ENCODE results near the gene ABHD14A.
"Not testable (repeated sequence)": the region's sequence is repeated elsewhere in the genome, so short reads cannot be mapped to it uniquely, and the experiment has no call there.

The ABHD14A gene

DNA sequence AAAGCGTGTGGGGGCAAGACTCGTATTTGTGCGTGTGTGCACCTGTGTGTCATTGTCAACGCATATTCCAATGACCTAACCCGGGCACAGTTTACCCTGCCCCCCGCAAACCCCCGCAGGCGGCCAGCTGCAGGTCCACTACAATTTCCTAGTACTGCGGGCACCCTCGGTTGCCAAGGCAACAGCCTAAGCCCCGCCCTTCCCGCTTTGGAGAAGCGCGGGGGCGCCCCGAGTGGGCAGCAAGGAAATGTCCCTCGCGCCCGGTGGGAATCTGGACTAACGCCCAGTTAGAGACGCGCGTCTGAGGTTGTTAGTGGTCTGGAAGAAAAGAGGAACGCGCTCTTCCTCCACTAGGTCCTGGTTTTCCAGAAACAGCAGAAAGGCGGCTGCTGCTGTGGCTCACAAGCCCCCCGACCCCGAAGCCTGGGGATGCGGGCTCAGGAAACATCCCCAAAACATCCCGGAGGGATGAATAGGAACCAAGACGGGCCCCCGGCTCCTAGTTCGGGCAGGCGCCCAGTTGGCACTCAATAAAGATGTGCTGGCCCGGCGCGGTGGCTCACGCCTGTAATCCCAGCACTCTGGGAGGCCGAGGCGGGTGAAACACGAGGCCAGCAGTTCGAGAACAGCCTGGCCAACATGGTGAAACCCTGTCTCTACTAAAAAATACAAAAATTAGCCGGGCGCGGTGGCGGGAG, 1.1 kb downstream of the ABHD14A start:
- peak; percentile 73 to 80 for DNase-seq

DNA sequence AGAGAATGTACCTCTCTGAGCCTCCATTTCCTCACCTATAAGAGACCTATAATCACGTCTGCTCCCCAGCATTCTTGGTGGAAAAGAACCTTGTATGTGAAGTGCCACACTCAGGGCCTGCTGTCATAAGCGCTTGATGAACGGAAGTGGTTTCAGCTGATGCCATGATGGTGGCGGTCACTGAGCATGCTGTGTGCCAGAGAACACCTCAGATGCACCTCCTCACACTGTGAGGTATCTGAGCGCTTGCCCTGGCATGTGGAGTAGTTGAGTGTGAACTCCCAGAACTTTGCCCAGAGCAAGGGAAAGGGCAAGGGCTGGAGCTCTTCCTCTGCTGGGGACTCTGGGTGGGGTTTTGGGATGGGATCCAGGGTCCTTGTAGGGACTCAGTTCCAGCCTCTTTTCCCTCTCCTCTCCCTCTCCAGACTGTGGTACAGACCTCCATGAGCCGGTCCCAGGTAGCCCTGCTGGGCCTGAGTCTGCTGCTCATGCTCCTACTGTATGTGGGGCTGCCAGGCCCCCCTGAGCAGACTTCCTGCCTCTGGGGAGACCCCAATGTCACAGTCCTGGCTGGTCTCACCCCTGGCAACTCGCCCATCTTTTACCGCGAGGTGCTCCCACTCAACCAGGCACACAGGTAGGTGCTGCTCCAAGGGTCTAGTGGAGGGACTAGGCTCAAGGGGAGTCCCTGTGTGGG, 2.7 kb downstream of the ABHD14A start:
- no peak for DNase-seq

DNA sequence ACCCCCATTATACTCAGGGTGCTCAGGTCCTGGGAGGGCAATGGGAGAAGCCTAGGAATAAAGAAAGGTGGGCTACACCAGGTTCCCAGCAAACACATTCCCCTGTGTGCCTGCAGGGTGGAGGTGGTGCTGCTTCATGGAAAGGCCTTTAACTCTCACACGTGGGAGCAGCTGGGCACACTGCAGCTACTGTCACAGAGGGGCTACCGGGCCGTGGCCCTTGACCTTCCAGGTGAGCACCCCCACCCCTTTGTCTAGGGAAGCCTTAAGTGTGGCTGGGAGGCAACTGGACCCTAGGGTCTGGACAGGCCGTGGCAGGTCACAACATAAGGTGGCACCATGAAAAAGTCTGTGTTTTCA, 3.3 kb downstream of the ABHD14A start:
- no peak for DNase-seq

DNA sequence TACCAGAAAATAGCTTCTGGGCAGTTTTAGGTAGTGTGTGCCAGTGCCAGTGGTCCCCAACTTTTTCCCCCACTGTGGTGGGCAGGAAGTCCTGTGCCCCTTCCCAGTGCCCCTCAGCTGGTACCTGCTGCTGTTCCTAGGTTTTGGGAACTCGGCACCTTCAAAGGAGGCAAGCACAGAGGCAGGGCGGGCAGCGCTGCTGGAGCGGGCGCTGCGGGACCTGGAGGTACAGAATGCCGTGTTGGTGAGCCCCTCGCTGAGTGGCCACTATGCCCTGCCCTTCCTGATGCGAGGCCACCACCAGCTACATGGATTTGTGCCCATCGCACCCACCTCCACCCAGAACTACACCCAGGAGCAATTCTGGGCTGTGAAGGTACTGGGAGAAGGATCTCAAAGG, 5.4 kb downstream of the ABHD14A start:
- no peak for DNase-seq

DNA sequence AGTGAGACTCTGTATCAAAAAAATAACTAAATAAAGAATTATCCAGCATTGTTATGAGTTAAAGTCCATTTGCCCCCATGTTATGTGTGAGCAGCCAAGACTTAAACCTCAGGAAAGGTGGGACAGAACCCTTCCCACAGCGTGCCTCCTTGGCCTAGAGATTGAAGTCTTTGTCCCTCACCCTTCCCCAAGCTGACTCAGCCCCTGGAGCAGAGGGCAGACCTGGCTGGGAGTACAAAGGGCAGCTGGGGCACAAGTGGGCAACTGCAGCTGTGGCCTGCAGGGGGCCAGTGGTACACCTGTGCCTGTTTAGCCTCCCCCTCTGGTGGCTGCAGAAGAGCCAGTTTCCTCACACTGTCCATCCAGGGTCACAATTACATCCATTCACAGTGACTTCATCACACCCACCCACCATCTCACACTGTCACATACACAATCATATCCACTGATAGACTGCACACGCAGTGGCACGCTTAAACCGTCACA, 7.5 kb downstream of the ABHD14A start:
- no peak for DNase-seq

DNA sequence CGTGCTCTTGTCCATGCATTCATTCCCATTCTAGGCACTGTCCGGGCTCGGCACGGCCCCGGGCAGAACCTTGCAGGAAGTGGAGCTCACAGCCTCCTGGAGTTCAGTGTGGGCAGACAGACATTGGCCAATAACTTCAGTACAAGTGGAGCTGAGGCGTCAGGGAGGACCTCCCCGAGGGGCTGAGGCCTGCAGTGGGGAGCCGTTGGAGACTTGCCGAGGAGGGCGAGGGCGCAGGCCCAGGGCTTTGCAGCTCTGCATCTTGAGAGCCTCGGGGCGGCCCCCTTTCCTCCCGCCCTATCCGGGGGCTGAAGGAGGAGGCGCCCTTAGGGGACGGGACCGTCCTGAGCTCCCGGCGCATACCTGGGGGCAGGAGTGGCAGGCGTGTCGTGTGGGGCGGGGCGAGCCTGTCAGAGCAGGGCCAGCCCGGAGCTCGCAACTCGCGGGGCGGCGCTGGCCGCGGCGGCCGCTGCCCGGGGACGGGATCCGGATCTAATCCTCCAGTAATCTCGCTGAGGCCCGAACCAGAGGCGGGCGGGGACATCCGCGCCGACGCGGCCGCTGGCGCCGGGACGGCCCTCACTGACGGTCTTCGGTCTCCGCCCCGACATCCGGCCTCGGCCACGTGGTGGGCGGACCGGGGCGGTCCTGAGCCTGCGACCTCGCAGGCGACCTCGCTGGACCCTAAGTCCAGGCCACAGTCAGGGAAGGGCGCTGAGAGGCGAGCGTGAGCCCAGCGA, 8.1 kb downstream of the ABHD14A start, which contains the start of gene ACY1:
ACY1 (plus strand) TSS at position 698 of the 740 bp plus-strand sequence. CDS start 530 bp downstream, outside the sequence.
- DNase-seq, result no peak

DNA sequence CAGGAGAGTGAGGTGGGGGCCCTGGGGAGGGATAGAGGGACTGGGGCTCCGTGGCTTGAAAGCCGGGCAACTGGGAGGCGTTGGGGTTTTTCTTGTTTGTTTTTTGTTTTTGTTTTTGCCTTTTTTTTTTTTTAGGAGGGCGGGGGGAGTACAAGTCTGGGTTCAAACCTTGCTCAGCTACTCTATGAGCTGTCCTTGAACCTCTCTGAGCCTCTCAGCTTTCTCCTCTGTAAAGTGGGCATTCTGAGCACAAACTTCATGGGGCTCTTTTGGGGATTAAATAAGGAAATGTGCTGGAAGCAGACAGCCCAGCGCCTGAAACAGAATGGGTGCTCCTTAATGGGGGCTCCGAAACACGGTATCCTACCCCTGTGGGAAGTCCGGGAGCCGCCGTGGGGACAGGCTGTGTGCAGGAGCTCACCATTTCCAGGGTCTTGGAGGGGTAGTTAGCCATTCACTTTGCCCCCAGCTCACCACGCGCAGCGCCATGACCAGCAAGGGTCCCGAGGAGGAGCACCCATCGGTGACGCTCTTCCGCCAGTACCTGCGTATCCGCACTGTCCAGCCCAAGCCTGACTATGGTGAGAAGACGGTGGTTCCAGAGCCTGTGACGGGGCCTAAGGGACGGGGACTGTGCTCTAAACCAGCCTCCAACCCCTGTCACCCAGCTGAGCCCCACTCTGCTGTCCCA, 8.9 kb downstream of the ABHD14A start:
- DNase-seq, result no peak

DNA sequence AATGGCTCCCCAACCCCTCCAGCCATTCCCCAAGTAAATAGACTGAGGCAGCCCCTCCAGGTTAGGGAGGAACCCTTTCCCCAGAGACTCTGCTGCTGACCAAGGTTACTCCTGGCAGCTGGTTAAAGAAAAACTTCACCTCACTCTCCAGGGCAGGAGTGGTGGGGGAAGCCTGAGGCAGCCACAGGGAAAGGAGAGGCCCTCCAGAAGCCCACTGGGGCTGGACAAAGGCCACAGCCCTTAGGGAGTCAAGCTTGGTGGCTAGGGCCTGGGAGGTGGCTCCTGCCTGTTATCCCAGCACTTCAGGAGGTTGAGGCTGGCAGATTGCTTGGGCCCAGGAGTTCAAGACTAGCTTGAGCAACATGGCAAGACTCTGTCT, 9.4 kb downstream of the ABHD14A start:
- no peak for DNase-seq

DNA sequence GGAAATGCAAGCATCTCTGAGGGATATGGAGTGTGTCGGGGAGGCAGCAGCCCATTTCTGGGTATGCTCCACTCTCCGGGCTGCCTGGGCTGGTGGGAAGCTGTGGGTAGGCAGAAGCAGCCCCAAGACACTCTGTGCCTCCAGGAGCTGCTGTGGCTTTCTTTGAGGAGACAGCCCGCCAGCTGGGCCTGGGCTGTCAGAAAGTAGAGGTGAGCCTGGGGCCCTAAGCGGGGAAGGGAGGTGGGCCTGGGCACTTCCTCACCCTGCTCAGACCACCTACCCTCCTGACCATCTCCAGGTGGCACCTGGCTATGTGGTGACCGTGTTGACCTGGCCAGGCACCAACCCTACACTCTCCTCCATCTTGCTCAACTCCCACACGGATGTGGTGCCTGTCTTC, 10.2 kb downstream of the ABHD14A start:
- no peak for DNase-seq

DNA sequence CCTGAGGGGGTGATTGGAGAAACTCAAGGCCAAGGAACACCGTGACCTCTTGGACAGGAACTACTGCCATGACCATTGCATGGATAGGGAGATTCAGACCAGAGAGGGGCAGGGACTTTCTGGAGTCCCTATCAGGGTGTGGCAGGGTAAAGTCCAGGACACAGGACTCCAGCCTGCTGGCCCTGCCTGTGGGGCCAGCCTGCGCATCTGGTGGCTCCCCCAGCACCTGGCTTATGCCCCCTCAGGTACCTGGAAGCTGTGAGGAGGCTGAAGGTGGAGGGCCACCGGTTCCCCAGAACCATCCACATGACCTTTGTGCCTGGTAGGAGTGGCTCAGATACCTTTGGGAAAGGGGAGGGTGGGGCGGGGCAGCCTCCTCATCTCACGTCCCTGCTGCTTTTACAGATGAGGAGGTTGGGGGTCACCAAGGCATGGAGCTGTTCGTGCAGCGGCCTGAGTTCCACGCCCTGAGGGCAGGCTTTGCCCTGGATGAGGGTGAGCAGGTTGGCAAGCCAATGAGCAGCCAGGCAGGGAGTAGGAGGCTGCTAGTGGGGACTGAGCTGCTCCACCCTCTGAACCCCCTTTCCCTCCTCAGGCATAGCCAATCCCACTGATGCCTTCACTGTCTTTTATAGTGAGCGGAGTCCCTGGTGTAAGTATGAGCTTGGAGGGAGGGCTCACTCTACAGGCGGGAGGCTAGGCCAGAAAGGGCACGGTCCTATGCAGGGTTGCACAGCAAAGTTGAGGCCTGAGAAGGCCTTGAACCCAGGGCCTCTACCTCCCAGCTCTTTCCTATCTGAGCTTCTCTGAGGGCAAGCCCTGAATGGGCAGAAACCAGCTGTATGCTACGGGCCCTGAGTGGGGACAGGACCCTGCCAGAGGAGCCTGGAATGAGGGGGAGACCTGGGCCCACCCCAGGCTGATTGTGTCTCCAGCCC, 11.4 kb downstream of the ABHD14A start:
- DNase-seq, result no peak

DNA sequence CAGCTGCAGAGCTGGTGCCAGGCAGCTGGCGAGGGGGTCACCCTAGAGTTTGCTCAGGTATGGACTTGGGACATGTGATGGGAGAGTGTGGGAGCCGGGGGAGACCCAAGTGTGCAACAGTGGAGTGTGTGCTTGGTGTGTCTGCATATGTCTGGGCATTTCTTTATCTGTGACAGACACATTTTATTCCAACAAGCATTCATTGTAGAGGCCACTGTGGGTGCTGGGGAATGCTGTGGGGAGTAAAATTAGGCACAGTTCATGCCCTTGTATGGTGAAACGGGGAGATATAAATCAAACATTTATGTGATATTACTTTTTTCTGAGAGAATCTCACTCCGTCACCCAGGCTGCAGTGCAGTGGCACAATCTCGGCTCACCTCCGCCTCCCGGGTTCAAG, 12.7 kb downstream of the ABHD14A start:
- no peak for DNase-seq

DNA sequence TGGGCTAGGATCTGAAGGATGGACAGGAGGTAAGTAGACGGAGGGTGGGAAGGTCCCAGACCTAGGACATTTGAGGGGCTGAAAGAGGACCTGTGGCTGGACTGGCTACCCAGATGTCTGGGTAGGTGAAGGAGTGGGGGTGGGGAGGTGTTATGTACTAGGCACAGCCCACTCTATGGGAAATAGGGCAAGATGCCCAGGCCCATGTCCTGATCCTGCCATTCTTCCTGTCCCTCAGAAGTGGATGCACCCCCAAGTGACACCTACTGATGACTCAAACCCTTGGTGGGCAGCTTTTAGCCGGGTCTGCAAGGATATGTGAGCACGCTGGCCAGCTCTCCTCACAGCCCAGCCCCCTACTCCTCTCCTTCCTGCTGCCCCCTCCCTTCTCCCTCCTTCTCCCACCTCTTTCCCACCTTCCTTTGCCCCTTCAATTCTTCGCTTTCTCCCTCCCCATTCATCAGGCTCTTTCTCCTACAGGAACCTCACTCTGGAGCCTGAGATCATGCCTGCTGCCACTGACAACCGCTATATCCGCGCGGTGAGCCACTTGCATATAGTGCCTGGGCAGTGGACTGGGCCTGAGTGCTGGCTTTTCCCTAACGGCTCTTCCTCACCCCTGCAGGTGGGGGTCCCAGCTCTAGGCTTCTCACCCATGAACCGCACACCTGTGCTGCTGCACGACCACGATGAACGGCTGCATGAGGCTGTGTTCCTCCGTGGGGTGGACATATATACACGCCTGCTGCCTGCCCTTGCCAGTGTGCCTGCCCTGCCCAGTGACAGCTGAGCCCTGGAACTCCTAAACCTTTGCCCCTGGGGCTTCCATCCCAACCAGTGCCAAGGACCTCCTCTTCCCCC, 13.7 kb downstream of the ABHD14A start:
- DNase-seq, result no peak

DNA sequence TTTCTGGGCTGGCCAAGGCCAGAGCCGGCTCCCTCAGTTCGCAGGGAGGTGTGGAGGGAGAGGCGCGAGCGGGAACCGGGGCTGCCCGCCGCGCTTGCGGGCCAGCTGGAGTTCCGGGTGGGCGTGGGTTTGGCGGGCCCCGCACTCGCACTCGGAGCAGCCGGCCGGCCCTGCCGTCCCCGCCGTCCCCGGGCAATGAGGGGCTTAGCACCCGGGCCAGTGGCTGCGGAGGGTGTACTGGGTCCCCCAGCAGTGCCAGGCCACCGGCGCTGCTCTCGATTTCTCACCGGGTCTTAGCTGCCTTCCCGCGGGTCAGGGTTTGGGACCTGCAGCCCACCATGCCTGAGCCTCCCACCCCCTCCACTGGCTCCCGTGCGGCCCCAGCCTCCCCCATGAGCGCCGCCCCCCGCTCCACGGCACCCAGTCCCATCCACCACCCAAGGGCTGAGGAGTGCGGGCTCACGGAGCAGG, 15.7 kb downstream of the ABHD14A start:
- not testable (repeated sequence) for DNase-seq

DNA sequence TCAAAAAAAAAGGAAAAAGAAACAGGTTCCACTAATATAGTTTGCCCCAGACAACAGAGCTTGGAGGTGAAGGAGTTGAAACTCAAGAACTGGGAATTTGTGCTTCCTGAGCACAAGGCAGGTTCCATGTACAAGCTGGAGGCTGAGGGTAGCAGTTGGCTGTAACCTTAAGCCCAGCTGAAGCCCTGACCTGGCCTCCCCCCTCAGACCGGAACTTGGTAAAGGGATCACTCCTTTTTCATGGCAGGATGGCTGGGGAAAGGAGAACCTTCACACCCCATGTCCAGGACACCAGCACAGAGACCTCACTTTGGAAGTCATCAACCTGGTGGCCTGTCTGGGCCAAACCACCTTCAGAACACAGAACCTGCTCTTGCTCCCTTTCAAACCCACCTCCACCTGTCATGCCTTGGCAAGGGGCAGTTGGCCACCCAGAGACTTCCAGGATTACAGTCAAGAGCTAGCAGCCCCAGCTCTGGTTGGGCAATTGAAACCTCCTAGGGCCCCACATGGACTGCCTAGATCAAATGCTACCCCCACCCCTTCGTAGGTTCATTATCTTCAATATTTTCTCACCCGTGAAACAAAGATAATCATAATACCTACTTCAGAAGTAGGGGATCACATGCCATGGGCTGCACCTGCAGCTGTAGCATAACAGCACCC, 17.3 kb downstream of the ABHD14A start:
- no peak for DNase-seq

DNA sequence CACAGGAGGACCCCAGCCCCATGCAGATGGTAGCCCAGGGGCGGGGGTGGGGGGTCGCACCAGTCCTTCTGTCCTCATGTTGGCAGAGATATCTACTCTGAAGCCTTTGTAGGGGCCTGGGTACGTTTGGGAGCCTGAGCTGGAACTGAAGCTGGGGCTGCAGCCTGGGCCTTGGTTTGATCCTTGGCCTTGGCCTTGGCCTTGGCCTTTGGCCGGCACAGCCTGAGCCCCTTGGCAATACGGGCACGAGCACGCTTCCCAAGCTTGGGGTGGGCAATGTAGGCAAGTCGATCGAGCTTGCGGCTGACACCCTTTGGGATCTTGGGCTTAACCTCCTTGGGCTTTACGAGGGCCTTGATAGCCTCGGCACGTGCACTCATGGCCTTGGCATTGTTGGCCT, 18.8 kb downstream of the ABHD14A start:
- DNase-seq, result not testable (repeated sequence)

DNA sequence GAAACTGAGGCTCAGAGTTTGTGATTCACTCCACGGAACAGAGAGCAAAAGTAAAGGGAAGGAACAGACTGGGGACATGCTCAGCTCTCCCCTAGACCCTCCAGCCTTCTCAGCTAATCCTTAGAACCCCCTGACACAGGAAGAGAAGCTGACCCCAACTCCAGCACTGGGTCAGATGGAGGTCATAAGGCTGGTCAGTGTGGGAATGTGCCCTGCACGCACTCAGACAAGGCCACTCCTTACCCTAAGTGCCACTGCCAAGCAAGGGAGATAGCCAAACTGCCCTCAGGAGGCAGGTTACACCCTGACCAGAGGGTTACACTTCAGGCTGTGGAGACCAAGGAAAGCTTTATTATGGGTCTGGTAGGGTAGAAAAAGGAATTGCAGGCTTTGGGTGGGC, 19.7 kb downstream of the ABHD14A start:
- no peak for DNase-seq

DNA sequence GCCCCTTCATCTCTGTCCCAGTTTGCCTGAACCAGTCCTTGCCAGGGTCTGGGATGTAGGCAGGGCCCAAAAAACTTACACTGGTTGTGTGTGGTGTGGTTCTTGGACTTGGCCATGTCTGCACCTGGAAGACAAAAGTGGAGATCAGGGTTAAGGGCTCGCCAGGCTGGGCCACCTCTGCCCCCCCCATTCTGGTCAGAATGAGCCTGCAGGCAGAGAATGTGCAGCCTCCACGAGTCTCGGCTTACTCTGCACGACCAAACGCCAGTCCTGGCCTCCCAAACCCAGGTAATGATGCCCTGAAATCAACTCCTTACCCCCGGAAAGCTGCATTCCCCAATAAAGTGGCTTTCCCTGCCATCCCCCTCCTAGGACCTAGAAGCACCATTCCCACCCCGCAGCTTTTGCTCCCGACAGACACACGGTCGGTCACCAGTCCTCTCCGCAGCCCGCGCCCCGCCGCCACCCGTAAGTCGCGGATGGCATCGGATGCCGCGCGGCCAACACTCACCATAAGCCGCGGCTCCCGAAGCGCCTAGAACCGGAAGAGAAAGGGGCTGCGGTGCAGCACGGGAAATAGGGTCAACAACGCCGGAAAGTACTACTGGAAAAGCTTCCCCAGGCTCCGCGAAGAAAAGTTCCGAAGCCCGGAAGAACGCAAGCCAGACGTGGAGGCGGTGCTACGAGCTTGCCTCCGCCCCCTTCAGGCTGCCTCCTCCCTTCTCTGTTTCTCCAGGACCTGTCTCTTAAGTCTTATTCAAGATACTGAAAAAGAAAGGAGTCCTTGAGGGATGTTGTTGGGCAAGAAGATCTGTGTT, 20.7 kb downstream of the ABHD14A start, which contains the start of gene RPL29:
RPL29 (minus strand) TSS at position 550 of the 818 bp plus-strand sequence; CDS start at position 116, 434 bp downstream.
- peak in 1 of 2 experiments; percentile 68 for DNase-seq

DNA sequence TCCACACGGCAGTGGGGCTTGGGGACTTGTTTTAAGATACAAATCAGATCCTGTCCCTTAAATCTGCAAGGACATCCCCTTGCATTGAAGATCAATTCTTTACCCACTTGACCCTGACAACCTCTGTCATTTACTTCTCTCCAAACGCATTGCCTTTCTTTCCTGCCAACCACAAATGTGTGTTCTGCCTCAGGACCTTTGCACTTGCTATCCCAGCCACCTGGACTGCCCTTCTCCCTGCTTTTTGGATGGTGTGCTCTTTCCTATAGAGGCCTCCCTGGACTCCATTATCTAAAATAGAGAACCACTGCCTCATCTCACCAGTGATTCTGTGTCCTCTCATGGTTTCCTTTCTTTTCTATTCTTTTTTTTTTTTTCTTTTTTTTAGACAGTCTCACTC, 22.3 kb downstream of the ABHD14A start:
- no peak for DNase-seq

DNA sequence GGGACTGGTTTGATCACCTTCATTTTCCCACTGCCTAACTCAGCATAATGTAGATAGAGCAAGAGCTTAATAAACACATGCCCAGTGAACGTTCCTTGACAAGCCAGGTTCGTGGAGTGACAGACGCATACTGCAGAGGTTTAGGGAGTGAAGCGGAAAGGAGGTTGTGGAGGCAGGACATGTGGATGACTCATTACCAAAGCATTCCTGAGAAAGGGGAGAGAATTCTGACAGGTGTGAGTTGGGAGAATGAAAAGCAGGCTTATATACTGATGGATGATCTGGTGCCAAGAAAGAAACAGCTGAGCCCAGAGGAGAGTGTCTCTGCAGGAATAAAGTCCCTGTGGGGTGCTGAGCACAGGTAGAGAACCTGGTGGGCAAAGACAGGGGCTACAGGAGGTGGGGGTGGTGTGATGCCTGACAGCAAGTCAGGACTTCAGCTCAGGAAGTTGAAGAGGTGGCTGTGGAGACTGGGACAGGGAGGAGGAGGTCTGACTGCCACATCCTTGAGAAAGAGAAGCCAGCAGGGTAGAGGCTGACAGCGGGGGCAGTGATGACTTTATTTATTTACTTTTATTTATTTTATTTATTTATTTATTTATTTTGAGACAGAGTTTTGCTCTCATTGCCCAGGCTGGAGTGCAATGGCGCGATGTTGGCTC, 23.2 kb downstream of the ABHD14A start:
- DNase-seq, result no peak

Measured in cerebellar nuclear complex (tissue), 1 donor.